ENCODE measurements around the gene GPX6.

- TF ChIP-seq, protein P1, sequence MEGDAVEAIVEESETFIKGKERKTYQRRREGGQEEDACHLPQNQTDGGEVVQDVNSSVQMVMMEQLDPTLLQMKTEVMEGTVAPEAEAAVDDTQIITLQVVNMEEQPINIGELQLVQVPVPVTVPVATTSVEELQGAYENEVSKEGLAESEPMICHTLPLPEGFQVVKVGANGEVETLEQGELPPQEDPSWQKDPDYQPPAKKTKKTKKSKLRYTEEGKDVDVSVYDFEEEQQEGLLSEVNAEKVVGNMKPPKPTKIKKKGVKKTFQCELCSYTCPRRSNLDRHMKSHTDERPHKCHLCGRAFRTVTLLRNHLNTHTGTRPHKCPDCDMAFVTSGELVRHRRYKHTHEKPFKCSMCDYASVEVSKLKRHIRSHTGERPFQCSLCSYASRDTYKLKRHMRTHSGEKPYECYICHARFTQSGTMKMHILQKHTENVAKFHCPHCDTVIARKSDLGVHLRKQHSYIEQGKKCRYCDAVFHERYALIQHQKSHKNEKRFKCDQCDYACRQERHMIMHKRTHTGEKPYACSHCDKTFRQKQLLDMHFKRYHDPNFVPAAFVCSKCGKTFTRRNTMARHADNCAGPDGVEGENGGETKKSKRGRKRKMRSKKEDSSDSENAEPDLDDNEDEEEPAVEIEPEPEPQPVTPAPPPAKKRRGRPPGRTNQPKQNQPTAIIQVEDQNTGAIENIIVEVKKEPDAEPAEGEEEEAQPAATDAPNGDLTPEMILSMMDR (IDR thresholded peaks at IDR 0.05; ENCODE audit: borderline replicate concordance, extremely low read depth, low read length, poor library complexity, severe bottlenecking) = no peak
- TF ChIP-seq EZH2 (IDR thresholded peaks at IDR 0.05; ENCODE audit: borderline replicate concordance, low read depth, low read length, severe bottlenecking) = no peak
Measured at GRCh38 chr6:28530777-28531176, 15.2 kb upstream of the GPX6 start.

Measured in DND-41 (cell line).